NCI-H526 (cell line): Measurements from ENCODE around the gene RIOK3.
"Not testable (repeated sequence)": the region's sequence is repeated elsewhere in the genome, so short reads cannot be mapped to it uniquely, and the experiment has no call there.

Source experiments
- DNase-seq, 2 experiments: peaks; one replicate each; lab custom pipeline; 2025; lab: John Stamatoyannopoulos, UW

RIOK3 gene

DNA sequence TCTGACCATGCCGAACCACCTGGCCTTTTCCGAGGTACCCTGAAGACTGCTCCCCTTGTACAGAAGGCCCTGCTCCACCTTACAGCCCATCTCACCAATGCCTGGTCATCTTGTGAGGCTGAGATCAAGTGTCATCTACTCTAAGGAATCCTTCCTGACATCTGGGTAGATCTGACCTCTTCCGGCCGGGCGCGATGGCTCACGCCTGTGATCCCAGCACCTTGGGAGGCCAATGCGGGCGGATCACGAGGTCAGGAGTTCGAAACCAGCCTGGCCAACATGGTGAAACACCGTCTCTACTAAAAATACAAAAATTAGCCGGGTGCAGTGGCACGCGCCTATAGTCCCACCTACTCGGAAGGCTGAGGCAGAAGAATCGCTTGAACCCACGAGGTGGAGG is 2.1 kb upstream of the RIOK3 start:
- no peak for DNase-seq

DNA sequence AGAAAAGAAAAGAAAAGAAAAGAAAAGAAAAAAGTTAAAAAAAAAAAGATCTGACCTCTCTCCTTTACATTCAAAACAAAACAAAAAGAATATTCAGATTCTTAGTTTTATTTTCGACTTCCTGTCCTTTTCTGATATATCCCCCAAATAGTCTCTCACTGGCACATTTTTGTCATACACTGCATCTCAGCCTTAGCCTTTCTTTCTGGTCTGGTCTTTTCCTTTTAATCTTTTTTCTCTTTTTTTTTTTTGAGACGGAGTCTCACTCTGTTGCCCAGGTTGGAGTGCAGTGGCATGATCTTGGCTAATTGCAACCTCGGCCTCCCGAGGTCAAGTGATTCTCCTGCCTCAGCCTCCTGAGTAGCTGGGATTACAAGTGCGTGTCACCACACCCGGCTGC is 1.6 kb upstream of the RIOK3 start:
- no peak for DNase-seq

DNA sequence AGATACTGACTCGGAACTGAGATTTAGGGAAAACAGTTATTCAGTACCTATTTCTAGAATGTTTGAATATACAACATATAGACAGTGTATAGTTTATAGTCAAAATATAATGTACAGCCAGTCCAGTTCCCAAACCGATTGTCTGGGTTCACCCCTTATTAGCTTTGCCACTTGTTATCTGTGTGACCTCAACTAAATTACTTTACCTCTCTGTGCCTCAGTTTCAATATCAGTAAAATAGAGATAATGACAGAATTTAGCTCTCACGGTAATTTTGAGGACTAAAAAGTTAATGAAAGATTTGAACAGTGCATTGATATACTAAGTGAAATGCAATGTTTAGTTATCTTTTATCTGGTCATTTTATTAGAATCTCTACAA is 750 bp upstream of the RIOK3 start:
- DNase-seq, result no peak

DNA sequence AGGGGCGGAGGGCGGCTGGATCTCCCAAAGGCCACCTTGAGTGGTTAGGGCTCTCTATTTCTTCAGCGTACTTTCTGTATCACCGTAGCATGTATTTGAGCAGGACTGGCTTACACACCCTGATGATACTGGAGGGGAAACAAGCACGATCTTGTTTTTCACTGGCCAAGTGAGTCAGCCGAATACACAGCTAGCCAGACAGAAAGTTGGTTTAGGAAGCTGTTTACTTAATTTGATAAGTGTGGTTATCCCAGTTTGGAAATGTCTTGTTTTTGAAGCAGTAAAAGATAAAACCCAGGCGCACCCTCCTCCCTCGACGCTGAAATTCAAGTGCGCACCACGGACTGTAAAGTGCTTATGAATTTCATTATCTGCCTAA is 582 bp downstream of the RIOK3 start:
- DNase-seq, result peak in 1 of 2 experiments; percentile 35

DNA sequence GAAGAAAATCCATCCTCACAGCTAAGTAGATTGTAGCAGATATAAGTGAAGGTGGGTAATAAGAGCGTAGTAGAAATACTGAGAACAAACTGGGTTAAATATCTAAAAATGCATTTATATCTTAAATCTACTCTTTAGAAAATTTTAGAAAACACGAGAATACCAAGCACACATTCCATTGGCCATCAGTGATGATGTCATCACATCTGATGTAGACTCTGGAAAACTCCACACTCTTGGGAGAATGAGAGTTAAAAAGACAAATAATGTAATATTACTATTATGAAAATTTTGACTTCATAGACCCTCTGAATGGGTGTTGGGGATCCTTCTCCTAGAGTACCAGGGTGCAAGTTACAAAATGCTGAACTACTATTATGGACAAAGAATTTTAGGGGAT is 3.7 kb downstream of the RIOK3 start:
- no peak for DNase-seq

DNA sequence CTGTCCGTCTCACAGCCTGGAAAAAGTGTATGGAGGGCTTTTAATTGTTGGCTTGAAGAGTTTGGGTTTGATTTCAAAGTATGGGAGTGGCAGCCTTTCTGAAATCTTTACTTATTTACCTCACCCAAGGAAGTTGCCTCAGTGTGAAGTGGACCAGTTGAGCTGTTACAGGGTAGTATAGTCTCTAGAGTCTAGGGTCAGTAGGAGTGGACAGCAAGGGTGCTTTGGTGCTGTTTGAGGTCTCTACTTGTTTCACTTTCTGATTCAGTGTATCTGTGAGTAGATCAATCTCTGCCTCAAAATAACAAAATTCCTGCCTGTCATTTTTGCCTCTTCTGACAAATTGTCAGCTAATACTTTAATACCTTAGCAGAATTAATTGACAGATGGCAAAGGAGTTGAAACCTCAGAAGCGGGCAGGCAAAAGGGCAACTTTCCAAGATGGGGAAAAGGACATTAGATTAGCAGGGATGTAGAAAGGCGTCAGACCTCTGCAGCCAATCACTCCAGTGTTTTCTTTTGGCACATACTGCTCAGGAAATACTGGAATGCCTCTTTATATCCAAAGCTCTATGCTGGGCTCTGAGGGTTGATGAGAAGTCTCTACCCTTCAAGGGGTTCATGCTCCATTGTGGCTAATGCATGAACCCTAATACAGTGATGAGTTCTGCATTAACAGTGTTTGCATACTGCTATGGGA is 5.9 kb downstream of the RIOK3 start:
- no peak for DNase-seq

DNA sequence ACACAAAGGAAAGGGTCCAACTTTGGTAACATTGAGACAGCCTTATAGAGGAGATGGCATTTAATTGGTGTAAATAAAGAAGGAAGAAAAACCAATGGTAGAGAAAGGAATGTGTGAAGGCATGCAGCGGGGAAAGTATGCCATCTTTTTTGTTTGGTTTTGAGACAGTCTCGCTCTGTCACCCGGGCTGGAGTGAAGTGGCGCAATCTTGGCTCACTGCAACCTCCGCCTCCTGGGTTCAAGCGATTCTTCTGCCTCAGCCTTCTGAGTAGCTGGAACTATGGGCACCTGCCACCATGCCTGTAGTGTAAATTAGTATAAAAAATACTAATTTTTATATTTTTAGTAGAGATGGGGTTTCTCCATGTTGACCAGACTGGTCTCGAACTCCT is 6.4 kb downstream of the RIOK3 start:
- DNase-seq, result no peak

DNA sequence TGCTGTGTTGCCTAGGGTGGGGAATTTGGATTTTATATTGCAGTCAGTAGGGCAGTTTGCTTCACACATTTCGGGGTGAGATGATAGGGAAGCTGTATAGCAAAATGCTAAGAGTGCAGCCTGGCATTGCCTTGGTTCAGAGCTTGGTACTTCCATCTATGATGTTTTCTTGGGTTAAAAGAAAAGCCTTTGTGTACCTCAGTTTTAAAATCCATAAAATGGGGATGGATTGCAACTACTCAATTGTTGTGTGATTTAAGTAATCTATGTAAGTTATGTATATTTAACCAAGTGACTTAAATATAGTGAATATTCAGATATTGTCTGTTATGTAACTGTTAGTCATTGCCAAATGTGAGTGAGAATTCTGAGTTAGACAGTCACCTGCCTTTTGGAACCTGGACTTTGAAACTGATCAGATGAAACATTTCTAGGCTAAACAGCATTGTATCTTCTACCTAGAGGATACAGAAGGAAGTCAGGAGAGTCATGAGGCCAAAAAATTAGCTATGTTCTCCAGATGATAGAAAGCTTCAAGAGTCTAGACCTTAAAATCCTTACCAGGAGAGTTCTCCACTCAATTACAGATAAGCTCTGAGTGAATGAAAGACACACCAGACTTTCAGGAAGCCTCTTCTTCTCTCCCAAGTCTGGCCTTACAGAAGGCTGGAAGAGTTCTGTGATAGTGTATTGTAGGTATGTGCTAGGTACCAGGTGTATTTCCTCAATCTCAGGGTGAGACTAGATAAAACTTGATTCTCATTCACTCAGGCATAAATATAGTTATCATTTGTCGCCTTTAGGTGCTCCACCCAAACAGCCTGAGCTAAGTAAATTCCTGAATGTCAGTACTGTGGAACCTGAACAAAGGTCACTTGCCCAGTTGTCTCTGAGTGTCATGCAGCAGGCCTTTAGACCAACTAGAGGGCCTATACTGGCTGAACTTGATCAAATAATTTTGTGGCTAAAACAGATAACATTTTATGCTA is 7.5 kb downstream of the RIOK3 start:
- DNase-seq, result no peak

DNA sequence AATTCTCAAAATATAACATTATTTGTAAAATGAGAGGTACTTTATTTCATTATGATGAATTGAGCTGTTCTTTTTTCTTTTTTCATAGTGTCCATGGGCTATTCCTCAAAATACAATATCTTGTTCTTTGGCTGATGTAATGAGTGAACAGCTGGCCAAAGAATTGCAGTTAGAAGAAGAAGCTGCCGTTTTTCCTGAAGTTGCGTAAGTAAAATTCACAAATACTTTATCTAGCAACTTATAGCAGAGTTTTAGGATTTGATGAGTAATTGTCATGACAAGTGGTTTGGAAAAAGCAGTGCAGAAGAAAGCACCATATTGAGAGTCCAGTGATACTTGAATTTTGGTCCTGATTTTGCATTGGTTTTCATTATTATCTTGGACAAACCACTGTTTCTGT is 9.8 kb downstream of the RIOK3 start:
- DNase-seq, result no peak

DNA sequence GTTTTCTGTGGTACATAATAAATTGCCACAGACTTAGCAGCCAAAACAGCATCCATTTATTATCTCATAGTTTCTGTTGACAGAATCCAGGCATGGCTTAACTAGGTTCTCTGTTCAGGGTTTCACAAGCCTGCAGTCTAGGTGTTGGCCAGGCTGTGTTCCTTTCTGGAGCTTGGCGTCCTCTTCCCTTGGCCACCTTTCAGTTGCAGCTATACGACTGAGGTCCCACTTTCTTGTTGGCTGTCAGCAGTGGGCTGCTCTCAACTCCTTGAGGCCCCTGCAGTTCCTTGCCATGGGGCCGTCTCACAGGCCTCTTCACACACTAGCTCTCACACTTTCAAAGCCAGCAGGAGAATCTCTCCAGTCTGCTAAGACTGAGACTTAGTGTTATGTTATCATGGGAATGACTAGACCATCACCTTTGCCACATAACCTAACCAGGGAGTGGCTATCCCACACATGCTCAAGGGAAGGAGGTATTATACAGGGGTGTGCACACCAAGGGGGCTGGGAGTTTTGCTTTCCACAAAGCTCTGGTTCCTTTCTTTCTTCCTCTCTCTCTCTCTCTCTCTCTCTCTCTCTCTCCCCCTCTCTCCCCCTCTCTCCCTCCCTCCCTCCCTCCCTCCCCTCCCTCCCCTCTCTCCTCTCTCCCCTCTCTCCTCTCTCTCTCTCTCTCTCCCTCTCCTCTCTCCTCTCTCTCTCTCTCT is 15.8 kb downstream of the RIOK3 start:
- DNase-seq, result no peak

DNA sequence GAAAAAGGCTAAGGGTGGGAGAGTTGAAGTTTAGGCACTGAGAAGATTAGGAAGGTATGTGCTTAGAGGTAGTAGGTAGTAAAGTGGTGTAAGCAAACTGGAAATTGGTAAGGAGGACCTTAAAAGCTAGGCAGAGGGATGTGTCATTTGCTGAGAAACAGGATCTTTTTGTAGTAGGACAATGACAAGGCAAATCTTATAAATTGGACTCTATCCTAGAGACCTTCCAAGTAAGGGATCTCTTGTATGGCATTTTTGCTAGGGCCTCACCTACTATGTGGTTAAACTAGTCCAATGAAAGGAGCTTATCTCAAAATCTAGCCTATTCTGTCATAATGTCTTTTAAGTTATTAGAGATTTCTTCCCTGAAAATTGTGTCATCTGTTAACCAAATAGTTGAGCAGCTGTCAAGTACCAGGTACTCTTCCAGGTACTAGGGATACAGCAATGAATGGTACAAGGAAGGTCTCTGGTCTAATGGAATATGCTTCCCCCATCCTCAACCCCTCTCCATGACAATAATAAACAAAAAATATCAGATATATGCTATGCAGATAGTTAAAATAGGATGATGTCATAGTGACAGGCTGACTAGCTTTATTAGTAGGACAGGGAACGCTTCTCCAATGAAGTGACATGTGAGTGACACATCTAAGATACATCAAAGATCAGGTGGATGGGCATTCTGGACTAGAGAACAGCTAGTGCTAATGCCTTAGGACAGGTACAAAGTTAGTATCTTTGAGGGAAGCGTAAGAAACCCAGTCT is 17.7 kb downstream of the RIOK3 start:
- DNase-seq, result no peak

DNA sequence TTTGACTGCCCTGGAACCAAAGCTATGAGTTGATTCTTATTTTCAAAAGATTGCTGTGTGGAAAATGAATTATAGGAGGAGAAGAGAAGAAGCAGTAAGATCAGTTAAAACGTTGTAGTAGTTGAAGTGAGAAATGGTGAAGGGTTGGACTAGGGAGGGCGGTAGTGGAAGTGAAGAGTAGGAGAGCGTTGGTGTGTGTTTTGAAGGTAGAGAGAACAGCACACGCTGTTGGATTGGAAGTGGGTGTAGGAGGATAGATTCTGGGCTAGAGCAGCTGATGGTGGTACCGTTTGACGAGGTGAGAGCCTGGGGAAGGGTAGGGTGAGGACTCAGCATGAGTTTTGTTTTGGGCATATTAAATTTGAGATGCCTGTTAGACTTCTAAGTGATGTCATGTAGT is 18.4 kb downstream of the RIOK3 start:
- no peak for DNase-seq

DNA sequence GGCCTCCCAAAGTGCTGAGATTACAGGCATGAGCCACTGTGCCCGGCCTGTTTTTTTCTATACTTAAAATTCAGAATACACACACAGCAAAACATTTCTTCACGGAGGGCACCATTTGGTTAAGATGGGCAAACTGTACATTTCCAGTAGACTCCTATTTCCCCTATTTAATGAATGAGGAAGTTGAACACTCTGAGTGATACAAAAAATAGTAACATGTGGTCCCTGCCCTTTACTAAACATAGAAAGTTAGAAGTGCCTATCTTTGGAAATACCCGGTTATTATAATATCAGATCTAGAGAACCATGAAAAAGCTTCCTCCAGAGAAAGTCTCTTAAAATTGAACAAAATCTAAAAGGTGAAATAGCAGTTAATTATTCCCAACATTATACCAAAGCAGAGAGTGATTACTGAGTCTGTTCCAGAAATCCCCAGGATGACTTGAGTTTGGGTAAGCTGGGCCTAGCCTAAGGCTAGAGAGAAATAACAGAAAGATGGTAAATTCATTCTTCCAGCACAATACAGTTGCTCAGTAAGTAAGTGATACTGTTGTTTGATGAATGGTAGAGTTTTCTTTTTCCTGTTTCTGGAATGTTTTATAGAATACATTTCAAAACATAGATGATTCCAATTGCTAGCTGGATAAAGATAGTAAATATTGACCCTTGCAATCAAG is 26.9 kb downstream of the RIOK3 start:
- no peak for DNase-seq

DNA sequence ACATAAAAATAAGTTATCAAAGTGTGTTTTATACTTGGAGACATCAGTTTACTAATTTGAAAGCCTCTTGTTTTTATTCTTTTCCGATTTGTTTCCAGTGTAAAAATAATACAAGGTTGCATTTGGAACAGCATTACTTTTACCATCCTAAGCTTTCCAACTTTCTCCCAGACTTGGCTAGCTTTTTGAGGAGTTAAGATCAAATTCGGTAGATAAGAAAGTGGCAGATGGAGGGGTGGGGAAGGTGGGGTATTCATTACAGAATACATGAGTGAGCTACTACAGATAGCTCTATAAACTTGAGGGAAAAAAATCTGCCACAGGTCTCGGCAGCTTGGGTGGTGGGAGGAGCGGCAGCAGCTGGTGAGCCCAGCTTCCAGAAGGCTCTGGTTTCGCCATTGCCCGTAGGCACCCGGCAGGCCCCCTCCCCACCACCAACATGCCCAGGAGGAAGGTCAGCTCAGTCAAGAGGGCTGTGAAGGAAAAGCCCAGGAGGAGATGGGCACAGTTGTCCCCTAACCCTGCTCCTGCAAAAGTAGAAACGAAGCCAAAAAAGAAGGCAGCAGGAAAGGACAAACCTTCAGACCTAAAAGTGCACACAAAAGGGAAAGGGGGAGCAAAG is 31.6 kb downstream of the RIOK3 start:
- no peak for DNase-seq

DNA sequence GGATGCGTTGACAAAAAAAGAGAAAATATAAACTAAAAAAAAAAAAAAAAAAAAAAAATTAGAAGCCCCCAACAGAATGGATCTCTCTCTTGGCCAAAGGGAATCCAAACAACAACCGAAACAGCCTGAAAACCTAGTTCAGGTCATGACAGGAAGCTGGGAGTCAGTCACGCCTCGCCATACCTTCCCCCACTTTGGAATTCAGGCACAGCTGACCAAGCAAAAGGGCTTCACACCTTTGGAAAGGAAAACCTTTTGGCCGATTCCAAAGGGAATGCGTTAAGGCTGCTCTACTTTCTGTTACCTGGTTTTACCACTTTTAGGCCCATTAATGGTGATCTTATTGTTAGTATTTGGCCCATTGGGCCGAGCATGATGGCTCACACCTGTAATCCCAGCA is 32.3 kb downstream of the RIOK3 start:
- no peak for DNase-seq

DNA sequence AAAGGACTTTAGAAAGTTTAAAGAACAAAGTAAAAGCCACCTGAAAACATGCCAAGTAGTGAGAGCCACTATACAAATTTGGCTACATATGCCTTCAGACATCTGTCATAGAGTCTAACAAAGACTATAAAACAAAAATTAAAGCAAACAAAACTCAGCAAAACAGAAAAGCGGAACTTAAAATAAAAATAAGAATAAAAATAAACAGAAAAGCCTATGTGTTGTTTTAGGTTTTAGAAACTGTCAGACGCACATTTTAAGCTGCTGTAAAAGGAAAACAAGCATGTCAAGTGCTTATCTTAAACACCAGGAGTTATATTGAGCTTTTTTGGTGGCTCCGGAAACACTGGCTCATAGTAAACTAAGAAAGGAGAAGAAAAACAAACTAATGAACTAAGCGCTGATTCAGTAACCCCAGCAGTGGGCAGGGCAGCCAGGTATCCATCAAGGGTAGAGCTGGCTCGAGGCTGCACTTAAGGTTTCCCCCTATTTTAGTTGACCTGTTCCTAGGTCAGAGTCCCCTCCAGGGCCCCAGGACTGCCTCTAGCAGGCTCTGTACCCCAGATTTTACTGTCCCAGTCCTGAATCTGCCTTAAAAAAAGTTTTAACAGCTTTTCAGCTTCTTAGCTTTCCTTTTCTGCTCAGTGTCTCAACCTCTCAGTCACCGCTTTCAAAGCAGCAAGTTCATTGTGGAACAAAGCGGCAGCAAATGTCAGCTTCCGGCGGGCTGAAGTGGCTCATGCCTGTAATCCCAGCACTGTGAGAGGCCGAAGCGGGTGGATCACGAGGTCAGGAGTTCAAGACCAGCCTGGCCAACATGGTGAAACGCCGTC is 34.9 kb downstream of the RIOK3 start:
- no peak for DNase-seq

DNA sequence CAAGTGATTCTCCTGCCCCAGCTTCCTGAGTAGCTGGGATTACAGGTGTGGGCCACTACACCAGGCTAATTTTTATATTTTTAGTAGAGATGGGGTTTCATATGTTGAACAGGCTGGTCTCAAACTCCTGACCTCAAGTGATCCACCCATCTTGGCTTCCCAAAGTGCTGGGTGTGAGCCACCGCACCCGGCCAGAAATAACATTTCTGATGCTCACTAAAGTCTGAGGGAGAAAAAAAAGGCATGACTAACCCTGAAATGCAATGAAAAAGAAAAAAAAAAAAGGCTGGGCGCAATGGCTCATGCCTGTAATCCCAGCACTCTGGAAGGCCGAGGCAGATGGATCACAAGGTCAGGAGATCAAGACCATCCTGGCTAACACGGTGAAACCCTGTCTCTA is 36.5 kb downstream of the RIOK3 start:
- not testable (repeated sequence) for DNase-seq

DNA sequence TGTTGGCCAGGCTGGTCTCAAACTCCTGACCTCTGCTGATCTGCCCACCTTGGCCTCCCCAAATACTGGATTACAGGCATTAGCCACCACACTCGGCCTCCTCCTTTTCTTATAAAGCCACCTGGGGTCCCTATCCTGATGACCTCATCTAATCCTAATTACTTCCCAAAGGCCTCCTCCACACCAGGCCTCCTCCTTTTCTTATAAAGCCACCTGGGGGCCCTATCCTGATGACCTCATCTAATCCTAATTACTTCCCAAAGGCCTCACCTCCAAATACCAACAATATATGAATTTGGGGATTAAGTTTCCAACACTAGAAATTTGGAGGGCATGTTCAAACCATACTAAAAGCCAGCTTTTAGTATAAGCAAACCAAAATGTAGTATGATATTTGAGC is 40.6 kb downstream of the RIOK3 start:
- no peak for DNase-seq

DNA sequence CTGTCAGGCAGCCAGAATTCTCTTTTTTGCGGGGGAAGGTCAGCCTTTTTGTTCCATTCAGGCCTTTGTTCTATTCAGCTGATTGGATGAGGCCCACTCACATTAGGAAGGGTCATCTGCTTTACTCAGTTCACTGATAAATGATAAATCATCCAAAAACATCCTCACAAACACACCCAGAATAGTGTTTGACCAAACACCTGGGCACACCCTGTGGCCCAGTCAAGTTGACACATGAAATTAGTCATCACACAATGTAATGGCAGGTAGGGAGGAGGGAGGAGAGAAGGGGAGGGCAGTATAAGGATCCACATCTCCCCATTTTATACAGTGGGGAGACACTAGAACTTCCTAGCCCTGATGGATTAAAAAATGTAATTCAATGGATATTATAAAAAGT is 41.9 kb downstream of the RIOK3 start:
- no peak for DNase-seq
